ENCODE data around the gene PSKH1. TPM values are rescaled to one million over a fixed set of nuclear protein-coding genes. Genes with fewer than 3 reads are reported as not detected.

PSKH1 gene
- polyA plus RNA-seq (3.8 and 8.1 TPM in 2 replicates), polyA minus RNA-seq (14.2 and 17.5 TPM in 2 replicates)

DNA sequence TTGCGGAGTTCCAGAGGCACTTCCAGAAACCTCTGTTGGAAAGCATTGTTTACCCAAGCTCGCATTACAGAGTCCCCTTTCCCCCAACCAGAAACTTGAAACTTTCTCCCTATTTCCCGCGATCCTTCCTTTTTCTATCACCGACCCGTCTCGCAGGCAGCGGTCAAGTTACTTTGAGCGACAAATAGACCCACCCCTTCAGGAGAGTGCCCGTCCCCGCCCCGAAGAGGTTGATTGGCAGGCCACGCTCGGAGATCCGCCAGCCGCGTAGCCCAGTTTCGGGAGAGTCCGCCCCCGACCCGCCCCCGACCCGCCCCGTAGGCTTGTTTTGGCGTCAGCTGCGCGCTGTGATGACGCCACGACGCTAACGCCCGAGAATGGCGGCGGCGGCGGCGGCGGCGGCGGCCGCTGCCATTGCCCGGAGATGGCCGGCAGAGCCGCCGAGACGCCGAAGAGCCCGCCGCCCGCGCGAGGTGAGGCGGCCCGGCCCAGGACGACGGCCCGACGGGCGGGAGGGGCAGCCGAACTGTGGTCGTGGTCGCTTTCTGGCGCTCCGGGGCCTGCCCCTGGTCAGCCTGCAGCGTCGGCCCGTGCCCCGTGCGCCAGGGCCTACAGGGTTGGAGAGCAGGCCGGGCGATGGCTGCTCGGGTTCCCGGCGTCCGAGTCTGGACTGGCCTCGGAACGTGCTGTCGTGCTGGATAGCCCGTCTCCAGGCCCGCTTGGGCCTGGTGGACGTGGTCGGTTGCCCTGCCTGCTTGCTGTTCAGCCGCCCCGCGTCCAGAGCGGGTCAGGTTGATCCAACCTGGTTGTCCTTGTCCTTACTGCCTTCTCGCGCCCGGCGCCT lies at the start of gene PSKH1:
Gene PSKH1, plus strand, starts transcription at position 356 of the 844 bp plus-strand sequence. CDS start 15,496 bp downstream, outside the sequence.
- Histone ChIP-seq H3K36me3 (ENCODE audit: insufficient read depth, low read length) (no peaks in the 10 kb centered on the region), H3K9me2 (ENCODE audit: insufficient read depth, low read length) (no peaks in the 10 kb centered on the region), H2AFZ (ENCODE audit: low read depth, low read length) (peak within 1 kb of the TSS; percentile 66), H3K79me2 (replicated peaks; ENCODE audit: insufficient read depth, low read length) (peaks cover 18% of the 10 kb centered on the region), H3K9me3 (ENCODE audit: low read length) (no peaks in the 10 kb centered on the region), H3F3A (ENCODE audit: insufficient read depth, low read length, poor library complexity, severe bottlenecking) (no peaks in the 10 kb centered on the region), H3K9ac (ENCODE audit: low read length) (peak within 1 kb of the TSS; percentile 98), H3K27ac (ENCODE audit: low read length) (peak within 1 kb of the TSS; percentile 90), H3K27me3 (ENCODE audit: insufficient read depth, low read depth, low read length) (no peaks in the 10 kb centered on the region), H3K4me2 (ENCODE audit: low read length) (peak within 1 kb of the TSS; percentile 99), H4K20me1 (ENCODE audit: insufficient read depth) (no peaks in the 10 kb centered on the region), H3K4me3 (ENCODE audit: low read length) (peak within 1 kb of the TSS; percentile 98)
- TF ChIP-seq REST (IDR thresholded peaks at IDR 0.05; ENCODE audit: borderline replicate concordance) = peak; percentile 26
- peak; percentile 89 for TF ChIP-seq POLR2AphosphoS5 (IDR thresholded peaks at IDR 0.05)
- peak; percentile 76 for TF ChIP-seq MXI1 (conservative IDR thresholded peaks at IDR 0.05; ENCODE audit: poor library complexity, severe bottlenecking)
- TF ChIP-seq EP300 (conservative IDR thresholded peaks at IDR 0.05; ENCODE audit: poor library complexity, severe bottlenecking) = peak; percentile 54
- no peak for TF ChIP-seq RAD21 (conservative IDR thresholded peaks at IDR 0.05)
- TF ChIP-seq EZH2 (IDR thresholded peaks at IDR 0.05; ENCODE audit: borderline replicate concordance, insufficient read depth, low read length, poor library complexity, severe bottlenecking) = no peak

GRCh38 chr16:67843343-67843765 lies 49.7 kb upstream of the PSKH1 start:
- Histone ChIP-seq H3K79me2 (replicated peaks; ENCODE audit: insufficient read depth, low read length) (peaks cover 40% of the 10 kb centered on the region), H3K4me2 (ENCODE audit: low read length) (peak overlapping the region; percentile 79), H3K9me2 (ENCODE audit: insufficient read depth, low read length) (no peaks in the 10 kb centered on the region), H3K27ac (ENCODE audit: low read length) (peak overlapping the region; percentile 97), H3K4me3 (ENCODE audit: low read length) (peak overlapping the region; percentile 97), H3K9me3 (ENCODE audit: low read length) (no peaks in the 10 kb centered on the region), H2AFZ (ENCODE audit: low read depth, low read length) (no peak overlapping the region), H3K9ac (ENCODE audit: low read length) (peak overlapping the region; percentile 96), H3K36me3 (ENCODE audit: insufficient read depth, low read length) (no peaks in the 10 kb centered on the region), H3F3A (ENCODE audit: insufficient read depth, low read length, poor library complexity, severe bottlenecking) (no peaks in the 10 kb centered on the region), H3K27me3 (ENCODE audit: insufficient read depth, low read depth, low read length) (no peaks in the 10 kb centered on the region), H4K20me1 (ENCODE audit: insufficient read depth) (no peaks in the 10 kb centered on the region)
- no peak for TF ChIP-seq CTCF (IDR thresholded peaks at IDR 0.05; ENCODE audit: poor library complexity, severe bottlenecking)
- no peak for TF ChIP-seq TAF1 (IDR thresholded peaks at IDR 0.05; ENCODE audit: low read depth)
- no peak for TF ChIP-seq REST (IDR thresholded peaks at IDR 0.05; ENCODE audit: borderline replicate concordance)
- no peak for TF ChIP-seq POLR2AphosphoS5 (IDR thresholded peaks at IDR 0.05)
- peak; percentile 8 for TF ChIP-seq SMC3 (conservative IDR thresholded peaks at IDR 0.05; ENCODE audit: poor library complexity)
- no peak for TF ChIP-seq EZH2 (IDR thresholded peaks at IDR 0.05; ENCODE audit: borderline replicate concordance, insufficient read depth, low read length, poor library complexity, severe bottlenecking)
- TF ChIP-seq RAD21 (conservative IDR thresholded peaks at IDR 0.05) = no peak
- peak; percentile 11 for TF ChIP-seq MXI1 (conservative IDR thresholded peaks at IDR 0.05; ENCODE audit: poor library complexity, severe bottlenecking)
- TF ChIP-seq EP300 (conservative IDR thresholded peaks at IDR 0.05; ENCODE audit: poor library complexity, severe bottlenecking) = no peak
